ENCODE results near the gene SPPL2C.

DNA sequence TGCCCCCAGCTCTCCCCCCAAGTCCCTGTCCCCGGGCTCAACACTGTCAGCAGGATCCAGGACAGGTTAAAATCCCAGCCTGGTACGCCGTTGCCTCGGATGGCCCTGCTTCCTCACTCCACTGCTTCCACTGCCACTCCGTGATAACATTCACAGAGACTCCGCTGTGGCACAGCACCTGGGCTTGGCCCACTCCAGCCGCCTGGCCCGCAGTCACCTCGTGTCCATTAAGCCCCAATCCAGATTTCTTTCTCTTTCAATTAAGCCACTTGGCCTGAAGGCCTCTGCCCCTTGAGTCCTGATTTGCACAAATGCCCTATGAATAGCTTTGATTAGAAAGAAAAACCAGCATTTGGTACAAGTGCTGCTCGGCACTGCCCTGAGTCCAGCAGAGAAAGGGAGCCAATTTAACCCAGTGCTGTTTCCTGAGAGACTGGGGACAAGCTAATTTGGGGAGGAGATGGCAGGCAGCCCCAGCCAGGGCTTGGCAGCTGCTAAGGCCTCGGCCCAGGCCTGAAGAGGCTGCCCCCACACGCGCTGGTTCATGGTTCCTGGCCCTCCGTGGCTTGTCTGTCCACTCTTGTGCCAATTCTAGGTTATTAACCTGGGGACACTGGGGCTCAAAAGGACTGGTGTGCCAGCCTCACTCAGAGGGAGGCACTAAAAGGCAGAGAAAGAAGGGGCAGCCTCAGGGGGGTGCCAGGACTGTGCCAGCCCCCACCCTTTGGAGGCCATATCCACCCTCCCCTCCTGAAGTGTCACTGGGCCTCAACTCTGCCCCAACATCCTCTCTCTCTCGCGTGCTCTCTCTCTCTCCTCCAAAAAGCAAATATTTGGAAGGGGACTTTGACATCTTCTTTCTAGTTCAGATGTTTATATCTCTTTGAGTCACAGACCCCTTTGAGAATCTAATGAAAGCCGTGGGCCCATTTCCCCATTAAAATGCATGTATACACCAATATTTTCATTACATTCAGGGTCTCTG lies 29.8 kb upstream of the SPPL2C start:
- TF ChIP-seq, protein P1, sequence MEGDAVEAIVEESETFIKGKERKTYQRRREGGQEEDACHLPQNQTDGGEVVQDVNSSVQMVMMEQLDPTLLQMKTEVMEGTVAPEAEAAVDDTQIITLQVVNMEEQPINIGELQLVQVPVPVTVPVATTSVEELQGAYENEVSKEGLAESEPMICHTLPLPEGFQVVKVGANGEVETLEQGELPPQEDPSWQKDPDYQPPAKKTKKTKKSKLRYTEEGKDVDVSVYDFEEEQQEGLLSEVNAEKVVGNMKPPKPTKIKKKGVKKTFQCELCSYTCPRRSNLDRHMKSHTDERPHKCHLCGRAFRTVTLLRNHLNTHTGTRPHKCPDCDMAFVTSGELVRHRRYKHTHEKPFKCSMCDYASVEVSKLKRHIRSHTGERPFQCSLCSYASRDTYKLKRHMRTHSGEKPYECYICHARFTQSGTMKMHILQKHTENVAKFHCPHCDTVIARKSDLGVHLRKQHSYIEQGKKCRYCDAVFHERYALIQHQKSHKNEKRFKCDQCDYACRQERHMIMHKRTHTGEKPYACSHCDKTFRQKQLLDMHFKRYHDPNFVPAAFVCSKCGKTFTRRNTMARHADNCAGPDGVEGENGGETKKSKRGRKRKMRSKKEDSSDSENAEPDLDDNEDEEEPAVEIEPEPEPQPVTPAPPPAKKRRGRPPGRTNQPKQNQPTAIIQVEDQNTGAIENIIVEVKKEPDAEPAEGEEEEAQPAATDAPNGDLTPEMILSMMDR (IDR thresholded peaks at IDR 0.05; ENCODE audit: low read length) = no peak
- no peak for TF ChIP-seq EZH2 (IDR thresholded peaks at IDR 0.05; ENCODE audit: borderline replicate concordance, low read length)

Measured in OCI-LY1 (cell line).